ENCODE data around the gene RTKN. TPM values are rescaled to one million over a fixed set of nuclear protein-coding genes. Genes with fewer than 3 reads are reported as not detected.
A peak's percentile ranks its signal among the peaks of the same experiment; 100 is the strongest.

The RTKN gene
- total and polyA plus RNA-seq, 9 of the 15 experiments (the other 6 are each of a cell fraction or from before 2014, with no cell fraction given), result 0.14 to 6.9 (median 3.6) TPM

GRCh38 chr2:74454654-74455511 lies 13.1 kb upstream of the RTKN start, which contains the start of gene INO80B:
TSS of gene INO80B (plus strand) at chr2:74455087. CDS start at chr2:74455117, 30 bp downstream.
- H3K4me2 ChIP-seq (ENCODE audit: insufficient read depth, low read length), result peak within 1 kb of the TSS; percentile 84
- H3K4me1 ChIP-seq (replicated peaks in 1 of 2; ENCODE audit: control insufficient read depth in 2 of 2, insufficient read depth in 2 of 2, low read length in 2 of 2), result peaks cover 9 to 27% of the 10 kb centered on the region in 2 experiments
- no peaks in the 10 kb centered on the region for H3K27me3 ChIP-seq (ENCODE audit: control insufficient read depth in 2 of 2, insufficient read depth in 2 of 2, low read length in 2 of 2)
- peak; percentile 84 to 98 (median 88) for DNase-seq (ENCODE audit: extremely low read depth in 1 of 4, low spot score in 3 of 4)
- H3K9me3 ChIP-seq (replicated peaks; ENCODE audit: control insufficient read depth, insufficient read depth, low read depth, low read length), result no peaks in the 10 kb centered on the region
- CTCF ChIA-PET (ENCODE audit: low intra/inter-chr PET ratio), result interaction anchor here (0.6 kb wide), 1 partner anchor 28 kb away, joined by 3 read pairs; the partner anchor contains the start of genes CCDC142 and TTC31
- TSS peak; percentile 66 for BruUV-seq (replicated peaks)
- peak within 1 kb of the TSS; percentile 59 to 91 for H3K9ac ChIP-seq (ENCODE audit: insufficient read depth in 1 of 2, low read depth in 2 of 2, low read length in 2 of 2)
- H3K9me1 ChIP-seq (ENCODE audit: control insufficient read depth, insufficient read depth, low read length), result no peaks in the 10 kb centered on the region
- intact Hi-C loops (cut with micrococcal nuclease) (loop anchor here (1.0 to 2.0 kb wide), 2 partner anchors 28 to 74 kb away; partner anchors contain the start of genes AUP1, CCDC142, HTRA2 and TTC31), in situ Hi-C loops (cut with MboI) (no loop called here)
- peak within 1 kb of the TSS; percentile 94 for H2AFZ ChIP-seq (ENCODE audit: low read depth, low read length)
- 0 out of 3 replicates have a peak, but pooled peaks cover 10% of the 10 kb centered on the region for H3K36me3 ChIP-seq (ENCODE audit: control insufficient read depth, insufficient read depth, low read length)
- peak within 1 kb of the TSS; percentile 64 for H3K27ac ChIP-seq (ENCODE audit: extremely low read depth, low read depth, low read length)
- peaks cover 10% of the 10 kb centered on the region; the same call in 1 of the 3 replicates for H3K79me2 ChIP-seq (ENCODE audit: control insufficient read depth, insufficient read depth, low read length)
- POLR2A ChIA-PET, result interaction anchor here (0.6 to 1.3 kb wide), 9 partner anchors 9 to 78 kb away, joined by 3 to 7 read pairs (median 4); partner anchors contain the start of genes CCDC142, MOGS and TTC31
- 2% methylated on average over 40 of the region's 40 CpGs for WGBS (ENCODE audit: insufficient coverage, low coverage, missing lambda C conversion rate)
- ATAC-seq, result peak; percentile 82
- H4K20me1 ChIP-seq (replicated peaks; ENCODE audit: control insufficient read depth, insufficient read depth, low read length), result no peaks in the 10 kb centered on the region
- peak within 1 kb of the TSS; percentile 68 for H3K4me3 ChIP-seq
- FAIRE-seq, result peak; percentile 99
- TF ChIP-seq ZNF133 (CRISPR knock-in tag; IDR thresholded peaks at IDR 0.05), result no peak
- no peak for TF ChIP-seq SMAD2 (IDR thresholded peaks at IDR 0.05; ENCODE audit: low read depth, low read length)
- TF ChIP-seq ZNF324 (CRISPR knock-in tag; IDR thresholded peaks at IDR 0.05), result 0 out of 2 replicates have a peak, but pooled peaks have one; percentile 27
- TF ChIP-seq PHB (CRISPR knock-in tag; IDR thresholded peaks at IDR 0.05), result no peak
- TF ChIP-seq ZNF408 (CRISPR knock-in tag; IDR thresholded peaks at IDR 0.05; ENCODE audit: low read depth), result no peak
- peak; percentile 69 for TF ChIP-seq ASH1L (IDR thresholded peaks at IDR 0.05; ENCODE audit: borderline replicate concordance, low read depth, partially characterized antibody)
- TF ChIP-seq IRF1 (CRISPR knock-in tag; IDR thresholded peaks at IDR 0.05; ENCODE audit: borderline replicate concordance), result no peak
- no peak for TF ChIP-seq PURB (CRISPR knock-in tag; IDR thresholded peaks at IDR 0.05; ENCODE audit: low read depth)
- no peak for TF ChIP-seq SPI1 (IDR thresholded peaks at IDR 0.05; ENCODE audit: borderline replicate concordance, low read depth, low read length)
- no peak for TF ChIP-seq NCOA4 (IDR thresholded peaks at IDR 0.05; ENCODE audit: partially characterized antibody)
- TF ChIP-seq KLF6 (CRISPR knock-in tag; IDR thresholded peaks at IDR 0.05; ENCODE audit: borderline replicate concordance), result peak; percentile 17; the same call in 1 of the 2 replicates
- TF ChIP-seq TAF9B (IDR thresholded peaks at IDR 0.05; ENCODE audit: partially characterized antibody), result peak; percentile 58
- peak; percentile 56; the same call in 1 of the 2 replicates for TF ChIP-seq PHF8 (IDR thresholded peaks at IDR 0.05; ENCODE audit: borderline replicate concordance, low read length)
- TF ChIP-seq ZNF175 (CRISPR knock-in tag; IDR thresholded peaks at IDR 0.05; ENCODE audit: low read depth), result peak; percentile 30; the same call in 1 of the 2 replicates
- TF ChIP-seq SMARCB1 (IDR thresholded peaks at IDR 0.05; ENCODE audit: insufficient read length, low read depth), result no peak
- TF ChIP-seq CBFA2T3 (IDR thresholded peaks at IDR 0.05), result no peak
- TF ChIP-seq NCOA2 (IDR thresholded peaks at IDR 0.05; ENCODE audit: partially characterized antibody in 2 of 2), result peak in 1 of 2 experiments; percentile 96
- TF ChIP-seq SMC3 (conservative IDR thresholded peaks at IDR 0.05; ENCODE audit: insufficient read depth, low read depth, low read length), result no peak
- peak; percentile 99 for TF ChIP-seq XRCC5 (IDR thresholded peaks at IDR 0.05; ENCODE audit: low read depth, low read length)

All from K562 (cell line).